GM23338 (cell line): ENCODE results near the gene ADAM8. TPM values are rescaled to one million over a fixed set of nuclear protein-coding genes. Genes with fewer than 3 reads are reported as not detected.

ENCODE experiments used
- ATAC-seq: fragments of 200-7000 bp; cut with Tn5 transposase; 3 replicates; pipeline ENCODE4 v1.9.1; 2020
- DNase-seq: peaks from one replicate; pipeline ENCODE4 v3.0.0-alpha.2; 2015; ENCODE audit warnings: low spot score
- H2AFZ ChIP-seq: fragments of 200-600 bp; sonication (generic); 2 replicates; pipeline ENCODE4 v1.8.0; 2016; ENCODE audit warnings: antibody characterized with exemption, mild to moderate bottlenecking, moderate library complexity
- H3F3A ChIP-seq: fragments of 200-600 bp; sonication (generic); replicated peaks from 2 replicates; pipeline ENCODE4 v1.8.0; 2017; ENCODE audit warnings: antibody characterized with exemption, mixed run types, low read depth
- H3K27ac ChIP-seq: fragments of 200-600 bp; sonication (generic); 2 replicates; pipeline ENCODE4 v1.6.1; 2016; ENCODE audit warnings: low read depth
- H3K27me3 ChIP-seq: fragments of 200-600 bp; sonication (generic); 2 replicates; pipeline ENCODE4 v1.8.0; 2016; ENCODE audit warnings: mild to moderate bottlenecking, mixed run types, moderate library complexity; ENCODE audit not compliant: insufficient read depth
- H3K36me3 ChIP-seq: fragments of 200-600 bp; sonication (generic); 2 replicates; pipeline ENCODE4 v1.8.0; 2016; ENCODE audit warnings: mild to moderate bottlenecking; ENCODE audit not compliant: insufficient read depth
- H3K4me1 ChIP-seq: fragments of 200-600 bp; sonication (generic); 2 replicates; pipeline ENCODE4 v1.8.0; 2016; ENCODE audit warnings: mild to moderate bottlenecking, moderate library complexity; ENCODE audit not compliant: insufficient read depth
- H3K4me2 ChIP-seq: fragments of 200-600 bp; sonication (generic); 2 replicates; pipeline ENCODE4 v1.7.1; 2017; ENCODE audit warnings: mixed run types
- H3K4me3 ChIP-seq: fragments of 200-600 bp; sonication (generic); 2 replicates; pipeline ENCODE4 v1.6.1; 2016; ENCODE audit warnings: mixed run types
- H3K79me2 ChIP-seq: fragments of 200-600 bp; sonication (generic); replicated peaks from 2 replicates; pipeline ENCODE4 v1.8.0; 2017; ENCODE audit warnings: mild to moderate bottlenecking; ENCODE audit not compliant: insufficient read depth
- H3K9me2 ChIP-seq: fragments of 200-600 bp; sonication (generic); 2 replicates; pipeline ENCODE4 v1.8.0; 2017; ENCODE audit not compliant: insufficient read depth
- H4K20me1 ChIP-seq: fragments of 200-600 bp; sonication (generic); replicated peaks from 2 replicates; pipeline ENCODE4 v1.8.0; 2017; ENCODE audit warnings: mild to moderate bottlenecking; ENCODE audit not compliant: insufficient read depth
- H3K27ac Mint-ChIP-seq: 2 replicates; pipeline ENCODE4 v1.8.0; 2020; ENCODE audit warnings: inconsistent platforms, mild to moderate bottlenecking, moderate library complexity, mixed read lengths
- H3K27me3 Mint-ChIP-seq: 3 replicates; pipeline ENCODE4 v1.8.0; 2022; ENCODE audit warnings: low read depth, mild to moderate bottlenecking, moderate library complexity, mixed read lengths, inconsistent platforms; ENCODE audit not compliant: insufficient read depth, poor library complexity
- H3K36me3 Mint-ChIP-seq: 3 replicates; pipeline ENCODE4 v1.8.0; 2021; ENCODE audit warnings: low read depth, mild to moderate bottlenecking, inconsistent platforms, moderate library complexity, mixed read lengths
- H3K4me1 Mint-ChIP-seq: 3 replicates; pipeline ENCODE4 v1.8.0; 2020; ENCODE audit warnings: mild to moderate bottlenecking, inconsistent platforms, mixed read lengths
- H3K4me3 Mint-ChIP-seq: 3 replicates; pipeline ENCODE4 v1.8.0; 2021; ENCODE audit warnings: moderate library complexity, mild to moderate bottlenecking, inconsistent platforms, mixed read lengths
- H3K9me3 Mint-ChIP-seq: 3 replicates; pipeline ENCODE4 v1.8.0; 2020; ENCODE audit warnings: moderate library complexity, mild to moderate bottlenecking, inconsistent platforms, mixed read lengths
- CREB1 ChIP-seq: fragments of 250-450 bp; sonication (Bioruptor Pico); IDR thresholded peaks from 2 replicates; pipeline ENCODE4 v1.5.0; 2020; ENCODE audit warnings: low read depth, mild to moderate bottlenecking, moderate library complexity
- CTCF ChIP-seq, 2 experiments: fragments of 200-600 bp in 1 of 2; sonication (generic) in 1 of 2; conservative IDR thresholded peaks; 2 replicates each; pipeline versions ENCODE4 v1.5.1 to v1.6.1; 2016 to 2017; ENCODE audit warnings: antibody characterized with exemption in 2 of 2, low read depth in 2 of 2, mild to moderate bottlenecking in 2 of 2, moderate library complexity in 1 of 2
- EZH2 ChIP-seq: fragments of 200-600 bp; sonication (generic); IDR thresholded peaks from one replicate; pipeline ENCODE4 v1.8.0; 2017; ENCODE audit warnings: antibody characterized with exemption, mild to moderate bottlenecking, low read depth; ENCODE audit not compliant: unreplicated experiment
- EZH2phosphoT487 ChIP-seq: fragments of 200-600 bp; sonication (generic); IDR thresholded peaks from one replicate; pipeline ENCODE4 v1.8.1; 2018; ENCODE audit warnings: antibody characterized with exemption; ENCODE audit not compliant: unreplicated experiment
- JUNB ChIP-seq: IDR thresholded peaks from one replicate; pipeline ENCODE4 v1.6.1; 2016; ENCODE audit warnings: antibody characterized with exemption; ENCODE audit not compliant: unreplicated experiment
- NANOG ChIP-seq: IDR thresholded peaks from 2 replicates; pipeline ENCODE4 v1.6.1; 2016; ENCODE audit warnings: antibody characterized with exemption, borderline replicate concordance
- POLR2AphosphoS5 ChIP-seq: IDR thresholded peaks from 2 replicates; pipeline ENCODE4 v1.6.1; 2016; ENCODE audit warnings: antibody characterized with exemption, low read depth
- REST ChIP-seq: IDR thresholded peaks from one replicate; pipeline ENCODE4 v1.6.1; 2018; ENCODE audit warnings: antibody characterized with exemption; ENCODE audit not compliant: unreplicated experiment
- STAT1 ChIP-seq: IDR thresholded peaks from one replicate; pipeline ENCODE4 v1.6.1; 2016; ENCODE audit warnings: antibody characterized with exemption; ENCODE audit not compliant: unreplicated experiment
- ZNF114 ChIP-seq: fragments of 250-450 bp; sonication (Bioruptor Pico); IDR thresholded peaks from 2 replicates; pipeline ENCODE4 v1.5.0; 2020; ENCODE audit warnings: mild to moderate bottlenecking, moderate library complexity
- ZNF331 ChIP-seq: fragments of 250-450 bp; sonication (Bioruptor Pico); IDR thresholded peaks from 2 replicates; pipeline ENCODE4 v1.5.0; 2020; ENCODE audit warnings: low read depth, mild to moderate bottlenecking, moderate library complexity
- polyA plus RNA-seq: library from polyadenylated mRNA; unstranded; fragments of >200 nt; fragmentation: Nextera tagmentation; extraction: Ambion mirVana; gene quantifications from 2 replicates; pipeline ENCODE4 v1.2.1, GENCODE V29; 2016
- total RNA-seq: library from RNA; depleted of rRNA; stranded (reverse); fragments of >200 nt; shearing (Covaris generic); gene quantifications from 2 replicates; pipeline ENCODE4 v1.2.3, GENCODE V29; 2014

The ADAM8 gene
- total and polyA plus RNA-seq, 2 experiments from 2014 or later = 1.9 to 5.5 TPM

GRCh38 chr10:133289761-133290160 lies 13.1 kb upstream of the ADAM8 start:
- no peaks in the 10 kb centered on the region for H3K79me2 ChIP-seq
- no peak overlapping the region for H3K27ac Mint-ChIP-seq
- TF ChIP-seq NANOG (no peak), JUNB (no peak), REST (no peak), CREB1 (CRISPR knock-in tag) (no peak), STAT1 (no peak), EZH2phosphoT487 (no peak)
- H3K4me3 ChIP-seq = no peak overlapping the region
- H3K36me3 ChIP-seq = peaks cover 11% of the 10 kb centered on the region
- H3K4me3 Mint-ChIP-seq = no peak overlapping the region
- peaks cover 13% of the 10 kb centered on the region for H3K27me3 Mint-ChIP-seq
- no peaks in the 10 kb centered on the region for H3K4me1 ChIP-seq
- no peaks in the 10 kb centered on the region; the same call in 1 of the 2 replicates for H4K20me1 ChIP-seq
- H3K27ac ChIP-seq = no peak overlapping the region
- H2AFZ ChIP-seq = no peak overlapping the region
- no peak overlapping the region for H3K4me2 ChIP-seq
- 0 out of 2 replicates have a peak, but pooled peaks cover 6% of the 10 kb centered on the region for H3F3A ChIP-seq
- H3K27me3 ChIP-seq = no peaks in the 10 kb centered on the region
- H3K9me2 ChIP-seq = no peaks in the 10 kb centered on the region
- no peaks in the 10 kb centered on the region for H3K4me1 Mint-ChIP-seq
- no peaks in the 10 kb centered on the region for H3K9me3 Mint-ChIP-seq
- ATAC-seq = no peak
- peaks cover 60% of the 10 kb centered on the region for H3K36me3 Mint-ChIP-seq
- DNase-seq = no peak

GRCh38 chr10:133287832-133288500 lies 11.3 kb upstream of the ADAM8 start:
- no peak overlapping the region for H3K4me3 ChIP-seq
- H3K4me1 ChIP-seq = no peaks in the 10 kb centered on the region
- DNase-seq (no peak), ATAC-seq (no peak)
- H3K9me3 Mint-ChIP-seq = no peaks in the 10 kb centered on the region
- peaks cover 13% of the 10 kb centered on the region for H3K27me3 Mint-ChIP-seq
- H3K9me2 ChIP-seq = no peaks in the 10 kb centered on the region
- no peaks in the 10 kb centered on the region for H3K27me3 ChIP-seq
- no peaks in the 10 kb centered on the region; the same call in 1 of the 2 replicates for H4K20me1 ChIP-seq
- H3K36me3 Mint-ChIP-seq = peaks cover 61% of the 10 kb centered on the region
- no peaks in the 10 kb centered on the region for H3K79me2 ChIP-seq
- no peaks in the 10 kb centered on the region for H3K4me1 Mint-ChIP-seq
- H2AFZ ChIP-seq = no peak overlapping the region
- no peak overlapping the region for H3K4me3 Mint-ChIP-seq
- no peak overlapping the region for H3K27ac ChIP-seq
- H3K4me2 ChIP-seq = no peak overlapping the region
- H3F3A ChIP-seq = 0 out of 2 replicates have a peak, but pooled peaks cover 6% of the 10 kb centered on the region
- peaks cover 19% of the 10 kb centered on the region for H3K36me3 ChIP-seq
- H3K27ac Mint-ChIP-seq = no peak overlapping the region
- TF ChIP-seq STAT1 = no peak
- no peak for TF ChIP-seq POLR2AphosphoS5
- TF ChIP-seq CREB1 (CRISPR knock-in tag) = no peak
- no peak for TF ChIP-seq ZNF114 (CRISPR knock-in tag)
- TF ChIP-seq EZH2 = no peak
- no peak for TF ChIP-seq JUNB
- TF ChIP-seq REST = no peak
- no peak for TF ChIP-seq ZNF331
- TF ChIP-seq CTCF (conservative IDR thresholded peaks at IDR 0.05; ENCODE audit: low read depth in 2 of 2) = no peak
- no peak for TF ChIP-seq EZH2phosphoT487
